ENCODE data around the gene HECW1. TPM values are rescaled to one million over a fixed set of nuclear protein-coding genes. Genes with fewer than 3 reads are reported as not detected.
A peak's percentile ranks its signal among the peaks of the same experiment; 100 is the strongest.

HECW1 gene
- total and polyA plus RNA-seq, 10 of the 15 experiments (the other 5 are each of a cell fraction or from before 2014, with no cell fraction given), result under 0.01 to 0.31 (median 0.04) TPM; not detected in 3

GRCh38 chr7:43572516-43573049 is 460.1 kb downstream of the HECW1 start:
- H3K9ac ChIP-seq (ENCODE audit: control insufficient read depth, insufficient read depth, low read length), result no peak overlapping the region
- H3K27ac ChIP-seq (ENCODE audit: control insufficient read depth, insufficient read depth), result peak overlapping the region; percentile 18; the same call in 1 of the 2 replicates
- no peaks in the 10 kb centered on the region for H3K27me3 ChIP-seq (replicated peaks in 1 of 2; ENCODE audit: control insufficient read depth in 2 of 2, insufficient read depth in 2 of 2, low read length in 1 of 2)
- H3K4me1 ChIP-seq (ENCODE audit: control insufficient read depth, insufficient read depth, low read length), result peaks cover 33% of the 10 kb centered on the region
- no peak for FAIRE-seq
- ChIA-PET RAD21 (ENCODE audit: unreplicated experiment) (interaction anchor here (1.0 to 7.3 kb wide), 6 partner anchors 9 to 191 kb away, joined by 3 to 65 read pairs (median 6); partner anchors contain the start of gene STK17A), POLR2A (interaction anchor here (1.1 to 1.9 kb wide), 3 partner anchors 10 to 55 kb away, joined by 3 to 8 read pairs (median 5); partner anchors contain the start of gene STK17A), SMC1A (ENCODE audit: uncharacterized antibody, unreplicated experiment) (interaction anchor here (0.6 to 4.9 kb wide), 18 partner anchors 9 to 638 kb away, joined by 3 to 37 read pairs (median 3); partner anchors contain the start of gene STK17A), CTCF (interaction anchor here (0.6 to 5.7 kb wide), 13 partner anchors 9 to 268 kb away, joined by 3 to 39 read pairs (median 3); partner anchors contain the start of gene STK17A)
- no peak for DNase-seq (ENCODE audit: low read depth, low spot score)
- no peak overlapping the region for H3K4me2 ChIP-seq (ENCODE audit: control insufficient read depth, insufficient read depth)
- in situ Hi-C loops (cut with MboI) (loop anchor here (10.0 kb wide), 1 partner anchor 638 kb away; the partner anchor contains the start of genes MRPL32 and PSMA2), intact Hi-C loops (cut with micrococcal nuclease; ENCODE audit: unreplicated experiment) (loop anchor here (5.0 kb wide), 1 partner anchor 85 kb away; no protein-coding TSS in a partner anchor)
- BruUV-seq (replicated peaks), result no TSS peak
- no peaks in the 10 kb centered on the region; the same call in 2 of the 3 replicates for H3K9me3 ChIP-seq (replicated peaks; ENCODE audit: control insufficient read depth, insufficient read depth, low read length)
- no peaks in the 10 kb centered on the region for H3K36me3 ChIP-seq (ENCODE audit: control insufficient read depth in 2 of 2, insufficient read depth in 2 of 2, low read length in 1 of 2)
- no peak overlapping the region for H2AFZ ChIP-seq (ENCODE audit: control insufficient read depth, low read depth, low read length)
- H3K79me2 ChIP-seq (ENCODE audit: control insufficient read depth, insufficient read depth, low read length), result no peaks in the 10 kb centered on the region
- WGBS (ENCODE audit: insufficient coverage, insufficient replicate concordance, low lambda C conversion rate, missing lambda C conversion rate), result 25% methylated on average over 1 of the region's 1 CpG
- peak; percentile 65 for ATAC-seq
- no peak overlapping the region for H3K4me3 ChIP-seq
- no peaks in the 10 kb centered on the region for H4K20me1 ChIP-seq (ENCODE audit: control insufficient read depth, insufficient read depth)
- TF ChIP-seq JUNB (IDR thresholded peaks at IDR 0.05), result no peak; the same call in 1 of the 2 replicates
- no peak for TF ChIP-seq IRF5 (IDR thresholded peaks at IDR 0.05; ENCODE audit: borderline replicate concordance)
- TF ChIP-seq NFYB (IDR thresholded peaks at IDR 0.05; ENCODE audit: insufficient read depth, low read depth, low read length), result 0 out of 2 replicates have a peak, but pooled peaks have one; percentile 28
- TF ChIP-seq RELA (IDR thresholded peaks at IDR 0.05; ENCODE audit: borderline replicate concordance, partially characterized antibody), result no peak
- no peak for TF ChIP-seq ASH2L (IDR thresholded peaks at IDR 0.05; ENCODE audit: borderline replicate concordance, low read depth)
- TF ChIP-seq TCF12 (IDR thresholded peaks at IDR 0.05; ENCODE audit: low read depth, low read length), result no peak
- no peak for TF ChIP-seq NFYA (IDR thresholded peaks at IDR 0.05; ENCODE audit: borderline replicate concordance, low read depth, low read length)
- TF ChIP-seq TBL1XR1 (IDR thresholded peaks at IDR 0.05; ENCODE audit: low read depth, low read length), result no peak
- no peak for TF ChIP-seq YY1 (IDR thresholded peaks at IDR 0.05; ENCODE audit: low read depth, low read length)
- TF ChIP-seq SPI1 (IDR thresholded peaks at IDR 0.05; ENCODE audit: borderline replicate concordance, insufficient read depth, low read depth, low read length), result peak; percentile 76
- TF ChIP-seq NR2C2 (IDR thresholded peaks at IDR 0.05; ENCODE audit: borderline replicate concordance, control insufficient read depth, insufficient read length, low read depth), result no peak
- TF ChIP-seq TCF7 (IDR thresholded peaks at IDR 0.05; ENCODE audit: borderline replicate concordance), result no peak
- TF ChIP-seq IKZF2 (IDR thresholded peaks at IDR 0.05), result peak; percentile 56 to 59; a peak in 3 of 4 replicates
- no peak for TF ChIP-seq RFX5 (IDR thresholded peaks at IDR 0.05; ENCODE audit: low read depth, low read length)
- TF ChIP-seq CBX5 (IDR thresholded peaks at IDR 0.05; ENCODE audit: low read depth), result no peak
- peak; percentile 30; the same call in 1 of the 2 replicates for TF ChIP-seq MTA2 (IDR thresholded peaks at IDR 0.05; ENCODE audit: low read depth)
- no peak for TF ChIP-seq ZNF622 (IDR thresholded peaks at IDR 0.05)
- no peak for TF ChIP-seq DPF2 (IDR thresholded peaks at IDR 0.05)
- TF ChIP-seq BACH1 (IDR thresholded peaks at IDR 0.05; ENCODE audit: borderline replicate concordance), result peak; percentile 41; the same call in 1 of the 2 replicates
- TF ChIP-seq GATAD2B (conservative IDR thresholded peaks at IDR 0.05; ENCODE audit: low read depth), result no peak
- TF ChIP-seq SRF (IDR thresholded peaks at IDR 0.05; ENCODE audit: low read depth in 2 of 2, low read length in 2 of 2), result no peak
- TF ChIP-seq MYB (IDR thresholded peaks at IDR 0.05; ENCODE audit: borderline replicate concordance, low read depth, low read length), result no peak
- no peak for TF ChIP-seq SUZ12 (IDR thresholded peaks at IDR 0.05; ENCODE audit: unreplicated experiment)
- peak; percentile 40; the same call in 1 of the 2 replicates for TF ChIP-seq IKZF1 (conservative IDR thresholded peaks at IDR 0.05)
- no peak for TF ChIP-seq KDM1A (IDR thresholded peaks at IDR 0.05; ENCODE audit: borderline replicate concordance)
- TF ChIP-seq ESRRA (IDR thresholded peaks at IDR 0.05; ENCODE audit: low read length), result no peak
- TF ChIP-seq CHD1 (IDR thresholded peaks at IDR 0.05; ENCODE audit: low read depth, low read length), result no peak

All from GM12878 (cell line).